Gastrocnemius medialis (tissue), 4 donors: ENCODE data around the gene USP24.

Experiments
- CTCF ChIP-seq, 5 experiments: fragments of 450-650 bp in 3 of 5; fragments of 200-600 bp in 2 of 5; sonication (generic) in 2 of 5; IDR thresholded peaks in 4 of 5; conservative IDR thresholded peaks in 1 of 5; 1 replicate in 4 of 5; 2 replicates in 1 of 5; pipeline ENCODE4 v1.5.1; 2016 to 2019; ENCODE audit warnings: antibody characterized with exemption in 5 of 5, mild to moderate bottlenecking in 3 of 5, moderate library complexity in 3 of 5
- POLR2A ChIP-seq, 2 donors: fragments of 450-650 bp; IDR thresholded peaks; one replicate each; pipeline ENCODE4 v1.6.1; 2017; ENCODE audit warnings: antibody characterized with exemption in 2 of 2, mild to moderate bottlenecking in 2 of 2, moderate library complexity in 2 of 2

GRCh38 chr1:55159571-55159970, 55.6 kb downstream of the USP24 start:
- no peak for TF ChIP-seq POLR2A (IDR thresholded peaks at IDR 0.05)
- no peak for TF ChIP-seq CTCF (IDR thresholded peaks at IDR 0.05 in 4 of 5, conservative IDR thresholded peaks at IDR 0.05 in 1 of 5)
